ENCODE results near the gene SP140. TPM values are rescaled to one million over a fixed set of nuclear protein-coding genes. Genes with fewer than 3 reads are reported as not detected.
"Not testable (repeated sequence)": the region's sequence is repeated elsewhere in the genome, so short reads cannot be mapped to it uniquely, and the experiment has no call there.

The SP140 gene
- total RNA-seq, 1 donor from 2014 or later, result not detected

- H3K4me3 Mint-ChIP-seq (ENCODE audit: unreplicated experiment), result no peak overlapping the region
- peaks cover 4% of the 10 kb centered on the region for H3K4me1 Mint-ChIP-seq (ENCODE audit: low read depth, unreplicated experiment)
- TF ChIP-seq CTCF (IDR thresholded peaks at IDR 0.05; ENCODE audit: partially characterized antibody, unreplicated experiment), result no peak
- no peak for DNase-seq
- H3K9me3 Mint-ChIP-seq (ENCODE audit: unreplicated experiment), result no peaks in the 10 kb centered on the region
- no peaks in the 10 kb centered on the region for H3K27me3 Mint-ChIP-seq (ENCODE audit: unreplicated experiment)
- no peaks in the 10 kb centered on the region for H3K36me3 Mint-ChIP-seq (ENCODE audit: unreplicated experiment)
- H3K27ac Mint-ChIP-seq (ENCODE audit: unreplicated experiment), result no peak overlapping the region
Observed at GRCh38 chr2:230282936-230283335, 57.4 kb downstream of the SP140 start.

- Mint-ChIP-seq H3K9me3 (ENCODE audit: unreplicated experiment) (no peaks in the 10 kb centered on the region), H3K4me1 (ENCODE audit: low read depth, unreplicated experiment) (peaks cover 4% of the 10 kb centered on the region)
- no peak for TF ChIP-seq CTCF (IDR thresholded peaks at IDR 0.05; ENCODE audit: partially characterized antibody, unreplicated experiment)
Observed at GRCh38 chr2:230286048-230286447, 60.5 kb downstream of the SP140 start.

GRCh38 chr2:230289311-230289710, 63.8 kb downstream of the SP140 start:
- H3K36me3 Mint-ChIP-seq (ENCODE audit: unreplicated experiment); H3K4me3 Mint-ChIP-seq (ENCODE audit: unreplicated experiment); DNase-seq; H3K27ac Mint-ChIP-seq (ENCODE audit: unreplicated experiment); H3K9me3 Mint-ChIP-seq (ENCODE audit: unreplicated experiment); H3K4me1 Mint-ChIP-seq (ENCODE audit: low read depth, unreplicated experiment); H3K27me3 Mint-ChIP-seq (ENCODE audit: unreplicated experiment): not testable (repeated sequence)

More at GRCh38 chr2:230286048-230286447, 60.5 kb downstream of the SP140 start:
- Mint-ChIP-seq H3K27ac (ENCODE audit: unreplicated experiment) (no peak overlapping the region), H3K4me3 (ENCODE audit: unreplicated experiment) (no peak overlapping the region), H3K36me3 (ENCODE audit: unreplicated experiment) (no peaks in the 10 kb centered on the region), H3K27me3 (ENCODE audit: unreplicated experiment) (peaks cover 1% of the 10 kb centered on the region)
- DNase-seq, result no peak

- no peak overlapping the region for H3K27ac Mint-ChIP-seq (ENCODE audit: unreplicated experiment)
- H3K9me3 Mint-ChIP-seq (ENCODE audit: unreplicated experiment), result peaks cover 2% of the 10 kb centered on the region
- no peaks in the 10 kb centered on the region for H3K4me1 Mint-ChIP-seq (ENCODE audit: low read depth, unreplicated experiment)
- H3K36me3 Mint-ChIP-seq (ENCODE audit: unreplicated experiment), result no peaks in the 10 kb centered on the region
- H3K27me3 Mint-ChIP-seq (ENCODE audit: unreplicated experiment), result peaks cover 2% of the 10 kb centered on the region
- no peak for TF ChIP-seq CTCF (IDR thresholded peaks at IDR 0.05; ENCODE audit: partially characterized antibody, unreplicated experiment)
- no peak overlapping the region for H3K4me3 Mint-ChIP-seq (ENCODE audit: unreplicated experiment)
- DNase-seq, result no peak
Observed at GRCh38 chr2:230295192-230295591, 69.7 kb downstream of the SP140 start.

- no peak for DNase-seq
- no peak for TF ChIP-seq CTCF (IDR thresholded peaks at IDR 0.05; ENCODE audit: partially characterized antibody, unreplicated experiment)
- peaks cover 4% of the 10 kb centered on the region for H3K36me3 Mint-ChIP-seq (ENCODE audit: unreplicated experiment)
- no peaks in the 10 kb centered on the region for H3K4me1 Mint-ChIP-seq (ENCODE audit: low read depth, unreplicated experiment)
- H3K4me3 Mint-ChIP-seq (ENCODE audit: unreplicated experiment), result no peak overlapping the region
- peaks cover 2% of the 10 kb centered on the region for H3K9me3 Mint-ChIP-seq (ENCODE audit: unreplicated experiment)
- H3K27ac Mint-ChIP-seq (ENCODE audit: unreplicated experiment), result no peak overlapping the region
- peaks cover 2% of the 10 kb centered on the region for H3K27me3 Mint-ChIP-seq (ENCODE audit: unreplicated experiment)
Observed at GRCh38 chr2:230296917-230297316, 71.4 kb downstream of the SP140 start.

GRCh38 chr2:230299618-230300017, 74.1 kb downstream of the SP140 start:
- H3K9me3 Mint-ChIP-seq (ENCODE audit: unreplicated experiment), result peaks cover 2% of the 10 kb centered on the region
- H3K4me3 Mint-ChIP-seq (ENCODE audit: unreplicated experiment), result no peak overlapping the region
- TF ChIP-seq CTCF (IDR thresholded peaks at IDR 0.05; ENCODE audit: partially characterized antibody, unreplicated experiment), result no peak
- H3K27me3 Mint-ChIP-seq (ENCODE audit: unreplicated experiment), result peaks cover 2% of the 10 kb centered on the region
- H3K36me3 Mint-ChIP-seq (ENCODE audit: unreplicated experiment), result peaks cover 4% of the 10 kb centered on the region
- no peaks in the 10 kb centered on the region for H3K4me1 Mint-ChIP-seq (ENCODE audit: low read depth, unreplicated experiment)
- H3K27ac Mint-ChIP-seq (ENCODE audit: unreplicated experiment), result no peak overlapping the region
- no peak for DNase-seq

All from glutamatergic neuron (in vitro differentiated cells).